K562 (cell line): ENCODE results near the gene PEF1. TPM values are rescaled to one million over a fixed set of nuclear protein-coding genes. Genes with fewer than 3 reads are reported as not detected.

Experiments
- ATAC-seq: fragments of 200-7000 bp; cut with Tn5 transposase; 3 replicates; pipeline ENCODE4 v1.9.1; 2020; ENCODE audit warnings: moderate library complexity
- BruUV-seq: library from RNA; stranded (reverse); fragments of 400-500 nt; replicated peaks from 2 replicates; lab custom pipeline; 2021; lab: Mats Ljungman, UMichigan
- CTCF ChIA-PET: fragments of 300-600 bp; formaldehyde crosslinking; extraction: SDS; loops from one replicate; lab custom pipeline; 2021; ENCODE audit warnings: low intra/inter-chr PET ratio; lab: Yijun Ruan, JAX
- POLR2A ChIA-PET: fragments of 300-600, 350-650 bp; sonication (Branson Sonifier 250); formaldehyde crosslinking; extraction: SDS; loops from one replicate; lab custom pipeline; 2021; ENCODE audit warnings: antibody characterized with exemption, inconsistent platforms; lab: Yijun Ruan, JAX
- DNase-seq, 4 experiments: peaks; one replicate each; pipeline versions ENCODE4 v3.0.0 to v3.0.0-alpha.2; 2011 to 2018; ENCODE audit warnings: low spot score in 3 of 4, mixed read lengths in 3 of 4; ENCODE audit errors: extremely low read depth in 1 of 4
- FAIRE-seq: peaks from 2 replicates; lab custom pipeline; 2011; peaks lifted over from hg19 to GRCh38; lab: Jason Lieb, UNC
- H2AFZ ChIP-seq: 2 replicates; pipeline ENCODE4 v1.6.0; 2011; ENCODE audit warnings: low read depth, low read length, control low read depth, inconsistent platforms
- H3K27ac ChIP-seq: fragments of 200-600 bp; 3 replicates; pipeline ENCODE4 v1.8.0; 2011; ENCODE audit warnings: low read depth, mild to moderate bottlenecking, control low read depth, inconsistent platforms, low read length, moderate library complexity, mixed read lengths; ENCODE audit errors: extremely low read depth
- H3K27me3 ChIP-seq, 2 experiments: fragments of 300-600 bp in 1 of 2; 2 replicates in 1 of 2; 3 replicates in 1 of 2; pipeline versions ENCODE4 v1.6.0 to v1.8.0; 2011; ENCODE audit warnings: inconsistent platforms in 2 of 2, low read length in 2 of 2, mild to moderate bottlenecking in 1 of 2, mixed read lengths in 1 of 2, moderate library complexity in 1 of 2; ENCODE audit not compliant: control insufficient read depth in 2 of 2, insufficient read depth in 2 of 2
- H3K36me3 ChIP-seq: fragments of 300-600 bp; 3 replicates; pipeline ENCODE4 v1.8.0; 2011; ENCODE audit warnings: mild to moderate bottlenecking, low read length, inconsistent platforms; ENCODE audit not compliant: control insufficient read depth, insufficient read depth
- H3K4me1 ChIP-seq, 2 experiments: fragments of 200-600 bp in 1 of 2; replicated peaks in 1 of 2; 2 replicates in 1 of 2; 3 replicates in 1 of 2; pipeline versions ENCODE4 v1.5.1 to v1.8.0; 2011; ENCODE audit warnings: inconsistent platforms in 2 of 2, low read length in 2 of 2, mild to moderate bottlenecking in 1 of 2, mixed read lengths in 1 of 2, moderate library complexity in 1 of 2; ENCODE audit not compliant: control insufficient read depth in 2 of 2, insufficient read depth in 2 of 2
- H3K4me2 ChIP-seq: 2 replicates; pipeline ENCODE4 v1.6.1; 2011; ENCODE audit warnings: low read length, control low read depth, inconsistent platforms, mixed read lengths; ENCODE audit not compliant: insufficient read depth
- H3K4me3 ChIP-seq: fragments of 200-600 bp; sonication (generic), shearing (Covaris generic); 2 replicates; pipeline ENCODE4 v1.5.1; 2016; ENCODE audit warnings: control low read depth, inconsistent platforms
- H3K79me2 ChIP-seq: fragments of 200-600 bp; 3 replicates; pipeline ENCODE4 v1.8.0; 2011; ENCODE audit warnings: low read length, inconsistent platforms; ENCODE audit not compliant: control insufficient read depth, insufficient read depth
- H3K9ac ChIP-seq, 2 experiments: 2 replicates each; pipeline versions ENCODE4 v1.6.0 to v1.6.1; 2011; ENCODE audit warnings: low read depth in 2 of 2, low read length in 2 of 2, control low read depth in 1 of 2, inconsistent platforms in 1 of 2, mild to moderate bottlenecking in 1 of 2, mixed read lengths in 1 of 2; ENCODE audit not compliant: insufficient read depth in 1 of 2
- H3K9me1 ChIP-seq: one replicate; pipeline ENCODE4 v1.6.0; 2011; ENCODE audit warnings: inconsistent platforms, mild to moderate bottlenecking, low read length, moderate library complexity; ENCODE audit not compliant: control insufficient read depth, insufficient read depth
- H3K9me3 ChIP-seq: replicated peaks from 2 replicates; pipeline ENCODE4 v1.5.1; 2011; ENCODE audit warnings: low read depth, low read length, inconsistent platforms; ENCODE audit not compliant: control insufficient read depth, insufficient read depth
- H4K20me1 ChIP-seq: replicated peaks from 2 replicates; pipeline ENCODE4 v1.6.1; 2011; ENCODE audit warnings: low read length, inconsistent platforms, mixed read lengths; ENCODE audit not compliant: control insufficient read depth, insufficient read depth
- BDP1 ChIP-seq: IDR thresholded peaks from 3 replicates; pipeline ENCODE4 v1.6.1; 2011; ENCODE audit not compliant: insufficient read length, insufficient read depth
- CC2D1A ChIP-seq: fragments of 450-650 bp; IDR thresholded peaks from 2 replicates; pipeline ENCODE4 v1.6.1; 2017; ENCODE audit warnings: mild to moderate bottlenecking
- CREM ChIP-seq: IDR thresholded peaks from 2 replicates; pipeline ENCODE4 v1.6.1; 2014; ENCODE audit warnings: antibody characterized with exemption, low read depth
- CTBP1 ChIP-seq: fragments of 450-650 bp; IDR thresholded peaks from 2 replicates; pipeline ENCODE4 v1.6.1; 2016; ENCODE audit warnings: borderline replicate concordance
- ETV1 ChIP-seq: fragments of 450-650 bp; conservative IDR thresholded peaks from 2 replicates; pipeline ENCODE4 v1.6.1; 2016; ENCODE audit warnings: missing genetic modification characterization, control low read depth, low read depth, missing compliant biosample characterization
- HDAC1 ChIP-seq, 2 experiments: fragments of 450-650 bp; IDR thresholded peaks; 2 replicates each; pipeline ENCODE4 v1.6.1; 2016 to 2017; ENCODE audit warnings: inconsistent platforms in 1 of 2, mild to moderate bottlenecking in 1 of 2, moderate library complexity in 1 of 2
- JUNB ChIP-seq: fragments of 450-650 bp; formaldehyde crosslinking; conservative IDR thresholded peaks from 2 replicates; pipeline ENCODE4 v1.4.0; 2020; ENCODE audit warnings: mild to moderate bottlenecking
- MYC ChIP-seq, 2 experiments: fragments of 250-450 bp in 1 of 2; sonication (Bioruptor Pico) in 1 of 2; IDR thresholded peaks; 2 replicates each; pipeline versions ENCODE4 v1.5.1 to v1.6.1; 2012 to 2021; ENCODE audit warnings: low read depth in 2 of 2, borderline replicate concordance in 1 of 2, improper control_type of control experiment in 1 of 2, low read length in 1 of 2, mild to moderate bottlenecking in 1 of 2, moderate library complexity in 1 of 2
- RAD21 ChIP-seq, 2 experiments: fragments of 250-450 bp in 1 of 2; fragments of 450-650 bp in 1 of 2; sonication (Bioruptor Pico) in 1 of 2; formaldehyde crosslinking in 1 of 2; IDR thresholded peaks in 1 of 2; conservative IDR thresholded peaks in 1 of 2; 2 replicates each; pipeline versions ENCODE4 v1.4.0 to v1.8.0; 2020 to 2022; ENCODE audit warnings: mild to moderate bottlenecking in 2 of 2, moderate library complexity in 1 of 2
- RBM17 ChIP-seq: fragments of 200-400 bp; formaldehyde crosslinking; IDR thresholded peaks from 2 replicates; pipeline ENCODE4 v1.6.1; 2017; ENCODE audit warnings: low read depth, mild to moderate bottlenecking, low read length, borderline replicate concordance
- RCOR1 ChIP-seq, 2 experiments: IDR thresholded peaks; 2 replicates each; pipeline ENCODE4 v1.6.1; 2012; ENCODE audit warnings: low read depth in 2 of 2, low read length in 2 of 2, borderline replicate concordance in 1 of 2, improper control_type of control experiment in 1 of 2
- SIN3A ChIP-seq, 2 experiments: fragments of 150-350 bp in 1 of 2; IDR thresholded peaks; 2 replicates each; pipeline ENCODE4 v1.6.1; 2011 to 2016; ENCODE audit warnings: borderline replicate concordance in 2 of 2, low read depth in 2 of 2, low read length in 2 of 2, mild to moderate bottlenecking in 2 of 2, moderate library complexity in 2 of 2; ENCODE audit not compliant: control insufficient read depth in 1 of 2
- SMAD2 ChIP-seq: fragments of 150-350 bp; IDR thresholded peaks from 2 replicates; pipeline ENCODE4 v1.6.1; 2014; ENCODE audit warnings: low read depth, mild to moderate bottlenecking, low read length
- SPI1 ChIP-seq: IDR thresholded peaks from 2 replicates; pipeline ENCODE4 v1.6.1; 2011; ENCODE audit warnings: low read depth, low read length, control low read depth, borderline replicate concordance
- TFAP4 ChIP-seq: sonication (generic); formaldehyde crosslinking; IDR thresholded peaks from 2 replicates; pipeline ENCODE4 v1.8.0; 2022; ENCODE audit warnings: missing genetic modification reagents, mild to moderate bottlenecking, moderate library complexity, borderline replicate concordance
- XRCC5 ChIP-seq: fragments of 200-400 bp; formaldehyde crosslinking; IDR thresholded peaks from 2 replicates; pipeline ENCODE4 v1.6.1; 2017; ENCODE audit warnings: low read depth, mild to moderate bottlenecking, low read length
- ZNF347 ChIP-seq: fragments of 450-650 bp; formaldehyde crosslinking; IDR thresholded peaks from 2 replicates; pipeline ENCODE4 v1.4.0; 2020; ENCODE audit warnings: low read depth, mild to moderate bottlenecking, moderate library complexity
- ZNF551 ChIP-seq: fragments of 250-450 bp; sonication (Bioruptor Pico); IDR thresholded peaks from 2 replicates; pipeline ENCODE4 v1.5.0; 2021; ENCODE audit warnings: mild to moderate bottlenecking, moderate library complexity
- ZZZ3 ChIP-seq: fragments of 450-650 bp; IDR thresholded peaks from 2 replicates; pipeline ENCODE4 v1.6.1; 2016; ENCODE audit warnings: antibody characterized with exemption, mild to moderate bottlenecking, moderate library complexity
- WGBS: fragments of 100-300 bp; shearing (Covaris generic); methylation state at CpG from one replicate; pipeline ENCODE4 v1.1.6; 2016; ENCODE audit warnings: low coverage, mixed read lengths; ENCODE audit not compliant: insufficient coverage; ENCODE audit errors: missing lambda C conversion rate; 5-methylcytosine and 5-hydroxymethylcytosine counted together
- in situ Hi-C: fragments of 300-500 bp; cut with MboI; formaldehyde crosslinking; loops from 4 replicates; pipeline ENCODE4 v1.15.0; 2018; ENCODE audit warnings: inconsistent platforms, mixed read lengths
- intact Hi-C: fragments of 100-400 bp; cut with micrococcal nuclease; formaldehyde crosslinking; loops from 2 replicates; pipeline ENCODE4 v1.14.2; 2022
- polyA plus RNA-seq, 8 experiments: library from polyadenylated mRNA; depleted of rRNA in 4 of 8; stranded (reverse) in 5 of 8; unstranded in 3 of 8; fragments of >200 nt; fragmentation: Nextera tagmentation in 2 of 8; fragmentation: Illumina TruSeq in 1 of 8; extraction: Ambion mirVana in 2 of 8; extraction: Trizol in 1 of 8; gene quantifications; 2 replicates each; pipeline versions ENCODE4 v1.2.1 to v1.2.3, GENCODE V29; 2011 to 2014; ENCODE audit warnings: inconsistent platforms in 1 of 8, missing spikeins in 1 of 8
- total RNA-seq, 7 experiments: library from RNA; depleted of rRNA in 6 of 7; stranded (reverse); fragments of >200 nt in 6 of 7; fragmentation: Illumina TruSeq in 2 of 7; extraction: Trizol in 2 of 7; gene quantifications; 2 replicates each; pipeline versions ENCODE4 v1.2.1 to v1.2.3, GENCODE V29; 2011 to 2021; ENCODE audit warnings: low replicate concordance in 1 of 7

PEF1 gene
- total and polyA plus RNA-seq, 9 of the 15 experiments (the other 6 are each of a cell fraction or from before 2014, with no cell fraction given) = 26.3 to 95.5 (median 61.9) TPM

- intact Hi-C loops (loop anchor here (1.0 kb wide), 1 partner anchor 30 kb away; no protein-coding TSS in a partner anchor), in situ Hi-C loops (no loop called here)
- peaks cover 0 to 4% of the 10 kb centered on the region in 2 experiments; a peak in 1 of 5 replicates for H3K4me1 ChIP-seq
- 17% methylated on average over 9 of the region's 10 CpGs for WGBS
- no peaks in the 10 kb centered on the region for H3K9me3 ChIP-seq
- H4K20me1 ChIP-seq = peaks cover 5% of the 10 kb centered on the region
- no peaks in the 10 kb centered on the region for H3K9me1 ChIP-seq
- no TSS peak for BruUV-seq
- ATAC-seq (peak; percentile 99), FAIRE-seq (peak; percentile 95), DNase-seq (peak; percentile 73 to 80 (median 78))
- CTCF ChIA-PET = interaction anchor here (0.5 to 3.6 kb wide), 9 partner anchors 21 to 910 kb away, joined by 3 to 25 read pairs (median 5); no protein-coding TSS in a partner anchor
- H3K79me2 ChIP-seq = no peaks in the 10 kb centered on the region
- H3K4me3 ChIP-seq = no peak overlapping the region
- no peak overlapping the region for H3K27ac ChIP-seq
- POLR2A ChIA-PET = no interaction called here
- H3K4me2 ChIP-seq = no peak overlapping the region
- no peak overlapping the region for H3K9ac ChIP-seq
- peaks cover 16 to 39% of the 10 kb centered on the region in 2 experiments for H3K27me3 ChIP-seq
- no peaks in the 10 kb centered on the region for H3K36me3 ChIP-seq
- no peak overlapping the region for H2AFZ ChIP-seq
- TF ChIP-seq SIN3A (IDR thresholded peaks at IDR 0.05; ENCODE audit: borderline replicate concordance in 2 of 2, control insufficient read depth in 1 of 2, low read depth in 2 of 2, low read length in 2 of 2) (no peak), RBM17 (no peak), MYC (IDR thresholded peaks at IDR 0.05; ENCODE audit: low read depth, low read length) (0 out of 2 replicates have a peak, but pooled peaks have one; percentile 18), MYC (CRISPR knock-in tag; IDR thresholded peaks at IDR 0.05; ENCODE audit: borderline replicate concordance, low read depth) (no peak), JUNB (no peak), CC2D1A (0 out of 2 replicates have a peak, but pooled peaks have one; percentile 38), RAD21 (CRISPR knock-in tag; conservative IDR thresholded peaks at IDR 0.05 in 1 of 2, IDR thresholded peaks at IDR 0.05 in 1 of 2) (peak; percentile 89 to 97), HDAC1 (IDR thresholded peaks at IDR 0.05) (no peak), ZNF347 (CRISPR knock-in tag) (no peak), TFAP4 (peak; percentile 16; the same call in 1 of the 2 replicates), XRCC5 (peak; percentile 48; the same call in 1 of the 2 replicates), ETV1 (0 out of 2 replicates have a peak, but pooled peaks have one; percentile 21), CREM (peak; percentile 52; the same call in 1 of the 2 replicates), ZNF551 (CRISPR knock-in tag) (no peak), SPI1 (peak; percentile 81; the same call in 1 of the 2 replicates), SMAD2 (no peak), RCOR1 (IDR thresholded peaks at IDR 0.05; ENCODE audit: borderline replicate concordance in 1 of 2, low read depth in 2 of 2, low read length in 2 of 2) (peak; percentile 45 to 83; a peak in 3 of 4 replicates), BDP1 (no peak), ZZZ3 (no peak), CTBP1 (peak; percentile 74)
These were observed 50.7 kb downstream of the PEF1 start for GRCh38 chr1:31593770-31594632.
